Mammary epithelial cell (primary cell): Measurements from ENCODE around the gene ZHX3.

Source experiments
- CTCF ChIP-seq, 2 donors: IDR thresholded peaks in 1 of 2; conservative IDR thresholded peaks in 1 of 2; 2 replicates each; pipeline ENCODE4 v1.5.1; 2011 to 2012; ENCODE audit warnings: inconsistent platforms in 2 of 2, low read length in 2 of 2, mild to moderate bottlenecking in 2 of 2, control low read depth in 1 of 2, low read depth in 1 of 2; ENCODE audit not compliant: insufficient read depth in 1 of 2; ENCODE audit errors: extremely low read depth in 1 of 2
- EZH2 ChIP-seq: IDR thresholded peaks from 2 replicates; pipeline ENCODE4 v1.6.1; 2012; ENCODE audit warnings: low read length, inconsistent platforms, borderline replicate concordance

GRCh38 chr20:41361757-41362747 lies 44.5 kb upstream of the ZHX3 start:
- no peak for TF ChIP-seq CTCF (conservative IDR thresholded peaks at IDR 0.05 in 1 of 2, IDR thresholded peaks at IDR 0.05 in 1 of 2; ENCODE audit: extremely low read depth in 1 of 2, insufficient read depth in 1 of 2, low read depth in 1 of 2, low read length in 2 of 2)
- no peak for TF ChIP-seq EZH2
